Peyer's patch (tissue), 4 donors: ENCODE measurements around the gene AOAH. TPM values are rescaled to one million over a fixed set of nuclear protein-coding genes. Genes with fewer than 3 reads are reported as not detected.

Source experiments
- DNase-seq, 3 donors: peaks; one replicate each; pipeline ENCODE4 v3.0.0-alpha.2; 2017 to 2019
- H3K27ac ChIP-seq, 4 donors: fragments of 200-600 bp; sonication (generic); one replicate each; pipeline ENCODE4 v1.5.1; 2016 to 2019
- H3K27me3 ChIP-seq, 2 donors: fragments of 200-600 bp; sonication (generic); one replicate each; pipeline ENCODE4 v1.5.1; 2019
- H3K36me3 ChIP-seq, 3 donors: fragments of 200-600 bp; sonication (generic); one replicate each; pipeline ENCODE4 v1.5.1; 2016 to 2019
- H3K4me1 ChIP-seq, 4 donors: fragments of 200-600 bp; sonication (generic); one replicate each; pipeline ENCODE4 v1.5.1; 2016 to 2019
- H3K4me3 ChIP-seq, 4 donors: fragments of 200-600 bp; sonication (generic); 1 replicate in 3 of 4; 2 replicates in 1 of 4; pipeline ENCODE4 v1.5.1; 2016 to 2019; ENCODE audit warnings: mild to moderate bottlenecking in 1 of 4
- H3K9me3 ChIP-seq, 4 donors: fragments of 200-600 bp; sonication (generic); one replicate each; pipeline ENCODE4 v1.5.1; 2016 to 2019; ENCODE audit warnings: mild to moderate bottlenecking in 1 of 4
- CTCF ChIP-seq, 6 experiments: fragments of 450-650 bp in 4 of 6; fragments of 200-600 bp in 2 of 6; sonication (generic) in 1 of 6; IDR thresholded peaks; one replicate each; pipeline ENCODE4 v1.5.1; 2017 to 2019; ENCODE audit warnings: antibody characterized with exemption in 6 of 6, mild to moderate bottlenecking in 3 of 6, moderate library complexity in 1 of 6
- POLR2A ChIP-seq, 2 donors: fragments of 450-650 bp; IDR thresholded peaks; one replicate each; pipeline ENCODE4 v1.5.1; 2017; ENCODE audit warnings: antibody characterized with exemption in 2 of 2, mild to moderate bottlenecking in 2 of 2, moderate library complexity in 2 of 2
- total RNA-seq, 4 donors: library from RNA; depleted of rRNA; stranded (reverse); fragments of >200 nt; gene quantifications; one replicate each; pipeline ENCODE4 v1.1.0, GENCODE V29; 2016

AOAH gene
- total RNA-seq, 4 donors from 2014 or later, result 33.3 to 60.2 (median 43.6) TPM

GRCh38 chr7:36726806-36727503, 2.7 kb upstream of the AOAH start:
- Histone ChIP-seq H3K4me1 (no peaks in the 10 kb centered on the region), H3K36me3 (no peaks in the 10 kb centered on the region), H3K9me3 (no peaks in the 10 kb centered on the region), H3K4me3 (no peak overlapping the region), H3K27me3 (no peaks in the 10 kb centered on the region), H3K27ac (peak overlapping the region in 3 of 4 donors; percentile 14 to 69 (median 34))
- no peak for DNase-seq
- TF ChIP-seq POLR2A (IDR thresholded peaks at IDR 0.05), result no peak
- no peak for TF ChIP-seq CTCF (IDR thresholded peaks at IDR 0.05)

- Histone ChIP-seq H3K9me3 (no peaks in the 10 kb centered on the region), H3K27me3 (no peaks in the 10 kb centered on the region), H3K27ac (peak overlapping the region; percentile 0 to 69 (median 29)), H3K4me3 (no peak overlapping the region), H3K4me1 (no peaks in the 10 kb centered on the region), H3K36me3 (no peaks in the 10 kb centered on the region)
- no peak for DNase-seq
- TF ChIP-seq POLR2A (IDR thresholded peaks at IDR 0.05) (no peak), CTCF (IDR thresholded peaks at IDR 0.05) (no peak)
These were observed 2.0 kb upstream of the AOAH start for GRCh38 chr7:36726311-36726710.

GRCh38 chr7:36724996-36725395, 702 bp upstream of the AOAH start:
- no peak overlapping the region for H3K4me3 ChIP-seq
- no peaks in the 10 kb centered on the region for H3K9me3 ChIP-seq
- no peaks in the 10 kb centered on the region for H3K27me3 ChIP-seq
- TF ChIP-seq POLR2A (IDR thresholded peaks at IDR 0.05) (no peak), CTCF (IDR thresholded peaks at IDR 0.05) (no peak)
- DNase-seq, result no peak
- H3K36me3 ChIP-seq, result no peaks in the 10 kb centered on the region
- peak overlapping the region; percentile 23 to 69 (median 37) for H3K27ac ChIP-seq
- H3K4me1 ChIP-seq, result no peaks in the 10 kb centered on the region

GRCh38 chr7:36723291-36723690, 1.0 kb downstream of the AOAH start:
- H3K27ac ChIP-seq, result peak overlapping the region; percentile 20 to 70 (median 66)
- no peaks in the 10 kb centered on the region for H3K4me1 ChIP-seq
- H3K36me3 ChIP-seq, result no peaks in the 10 kb centered on the region
- TF ChIP-seq CTCF (IDR thresholded peaks at IDR 0.05), result no peak
- peak overlapping the region in 2 of 4 donors; percentile 37 to 40 for H3K4me3 ChIP-seq
- H3K27me3 ChIP-seq, result no peaks in the 10 kb centered on the region
- no peaks in the 10 kb centered on the region for H3K9me3 ChIP-seq
- DNase-seq, result no peak

GRCh38 chr7:36719083-36719632, 5.1 kb downstream of the AOAH start:
- Histone ChIP-seq H3K9me3 (no peaks in the 10 kb centered on the region), H3K27ac (peak overlapping the region in 2 of 4 donors; percentile 11 to 61), H3K4me1 (no peaks in the 10 kb centered on the region), H3K4me3 (no peak overlapping the region), H3K27me3 (no peaks in the 10 kb centered on the region), H3K36me3 (no peaks in the 10 kb centered on the region)
- DNase-seq, result no peak
- TF ChIP-seq POLR2A (IDR thresholded peaks at IDR 0.05) (no peak), CTCF (IDR thresholded peaks at IDR 0.05) (no peak)
